Measurements from ENCODE around the gene ADARB1. TPM values are rescaled to one million over a fixed set of nuclear protein-coding genes. Genes with fewer than 3 reads are reported as not detected.
A peak's percentile ranks its signal among the peaks of the same experiment; 100 is the strongest.

ADARB1 gene
- total RNA-seq, 2 experiments from 2014 or later = 27.5 to 28.6 TPM

DNA sequence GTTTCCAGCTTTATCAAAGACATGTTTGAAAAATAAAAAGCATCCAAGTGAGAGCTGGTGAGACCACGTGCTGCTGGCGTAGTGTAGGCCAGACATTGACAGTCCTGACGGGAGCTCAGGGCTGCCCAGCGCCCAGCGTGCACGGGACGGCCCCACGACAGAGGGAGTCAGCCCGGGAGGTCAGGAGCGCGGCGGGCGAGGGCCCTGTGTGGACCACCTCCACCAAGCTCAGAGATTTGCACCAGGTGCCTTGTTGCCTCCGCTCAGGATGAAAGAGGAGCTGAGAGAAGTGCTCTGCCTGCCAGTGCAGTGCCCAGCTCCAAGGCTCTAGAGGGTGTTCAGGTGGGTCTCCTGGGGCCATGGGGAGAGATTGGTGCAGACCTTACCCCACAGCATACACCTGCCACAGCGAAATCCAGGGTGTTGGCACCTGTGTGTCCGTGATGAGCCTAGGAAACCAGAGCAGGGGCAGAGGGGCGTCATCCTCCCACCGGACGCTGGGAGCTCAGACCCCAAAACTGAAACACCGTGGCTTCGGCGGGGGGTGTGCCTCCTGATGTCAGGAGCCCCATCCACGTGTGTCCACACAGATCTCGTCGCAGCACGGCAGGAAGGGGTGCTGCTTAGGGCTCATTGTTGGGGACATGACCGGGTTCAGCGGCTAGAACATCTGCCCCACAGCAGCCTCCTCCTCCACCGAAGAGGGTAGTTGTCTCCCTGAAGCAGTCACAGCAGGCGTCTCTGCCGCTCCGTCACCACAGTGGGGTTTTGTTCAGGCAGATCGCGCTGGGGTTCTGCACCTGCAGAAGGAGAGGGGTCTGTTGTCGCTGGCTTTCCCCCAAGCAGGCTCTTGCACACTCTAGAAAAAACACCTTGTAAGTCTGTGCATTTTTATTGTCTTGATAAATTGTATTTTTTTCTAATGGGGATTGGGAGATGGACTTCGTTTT, 149.1 kb downstream of the ADARB1 start:
- Histone ChIP-seq H3K9me3 (ENCODE audit: control insufficient read depth in 1 of 2, insufficient read depth in 1 of 2, low read length in 2 of 2) (no peaks in the 10 kb centered on the region), H3K4me1 (ENCODE audit: insufficient read depth, low read length) (peaks cover 43% of the 10 kb centered on the region), H3K27me3 (ENCODE audit: control insufficient read depth in 1 of 2, insufficient read depth in 2 of 2, low read length in 2 of 2) (no peaks in the 10 kb centered on the region), H3K36me3 (ENCODE audit: insufficient read depth, low read length) (peaks cover 23% of the 10 kb centered on the region), H3K27ac (ENCODE audit: low read depth in 1 of 2, low read length in 2 of 2) (no peak overlapping the region), H3K4me3 (ENCODE audit: low read length) (no peak overlapping the region)
- no peak for ATAC-seq (ENCODE audit: poor library complexity)
- ChIA-PET CTCF (no interaction called here), POLR2A (interaction anchor here (1.4 kb wide), 1 partner anchor 64 kb away, joined by 4 read pairs; the partner anchor contains the start of gene POFUT2)
- intact Hi-C loops (cut with DNase I, micrococcal nuclease) = loop anchor here in 1 of 2 experiments (5.0 kb wide), 1 partner anchor 39 kb away; no protein-coding TSS in a partner anchor
- Mint-ChIP-seq H3K4me1 (ENCODE audit: low read depth) (peaks cover 46% of the 10 kb centered on the region), H3K9me3 (no peaks in the 10 kb centered on the region), H3K27ac (peak overlapping the region; percentile 77), H3K27me3 (no peaks in the 10 kb centered on the region), H3K4me3 (peak overlapping the region; percentile 16), H3K36me3 (ENCODE audit: low read depth) (peaks cover 42% of the 10 kb centered on the region)
- TF ChIP-seq, protein P1, sequence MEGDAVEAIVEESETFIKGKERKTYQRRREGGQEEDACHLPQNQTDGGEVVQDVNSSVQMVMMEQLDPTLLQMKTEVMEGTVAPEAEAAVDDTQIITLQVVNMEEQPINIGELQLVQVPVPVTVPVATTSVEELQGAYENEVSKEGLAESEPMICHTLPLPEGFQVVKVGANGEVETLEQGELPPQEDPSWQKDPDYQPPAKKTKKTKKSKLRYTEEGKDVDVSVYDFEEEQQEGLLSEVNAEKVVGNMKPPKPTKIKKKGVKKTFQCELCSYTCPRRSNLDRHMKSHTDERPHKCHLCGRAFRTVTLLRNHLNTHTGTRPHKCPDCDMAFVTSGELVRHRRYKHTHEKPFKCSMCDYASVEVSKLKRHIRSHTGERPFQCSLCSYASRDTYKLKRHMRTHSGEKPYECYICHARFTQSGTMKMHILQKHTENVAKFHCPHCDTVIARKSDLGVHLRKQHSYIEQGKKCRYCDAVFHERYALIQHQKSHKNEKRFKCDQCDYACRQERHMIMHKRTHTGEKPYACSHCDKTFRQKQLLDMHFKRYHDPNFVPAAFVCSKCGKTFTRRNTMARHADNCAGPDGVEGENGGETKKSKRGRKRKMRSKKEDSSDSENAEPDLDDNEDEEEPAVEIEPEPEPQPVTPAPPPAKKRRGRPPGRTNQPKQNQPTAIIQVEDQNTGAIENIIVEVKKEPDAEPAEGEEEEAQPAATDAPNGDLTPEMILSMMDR (IDR thresholded peaks at IDR 0.05) = no peak
- DNase-seq = peak in 3 of 14 experiments; percentile 35 to 66 (median 36)

DNA sequence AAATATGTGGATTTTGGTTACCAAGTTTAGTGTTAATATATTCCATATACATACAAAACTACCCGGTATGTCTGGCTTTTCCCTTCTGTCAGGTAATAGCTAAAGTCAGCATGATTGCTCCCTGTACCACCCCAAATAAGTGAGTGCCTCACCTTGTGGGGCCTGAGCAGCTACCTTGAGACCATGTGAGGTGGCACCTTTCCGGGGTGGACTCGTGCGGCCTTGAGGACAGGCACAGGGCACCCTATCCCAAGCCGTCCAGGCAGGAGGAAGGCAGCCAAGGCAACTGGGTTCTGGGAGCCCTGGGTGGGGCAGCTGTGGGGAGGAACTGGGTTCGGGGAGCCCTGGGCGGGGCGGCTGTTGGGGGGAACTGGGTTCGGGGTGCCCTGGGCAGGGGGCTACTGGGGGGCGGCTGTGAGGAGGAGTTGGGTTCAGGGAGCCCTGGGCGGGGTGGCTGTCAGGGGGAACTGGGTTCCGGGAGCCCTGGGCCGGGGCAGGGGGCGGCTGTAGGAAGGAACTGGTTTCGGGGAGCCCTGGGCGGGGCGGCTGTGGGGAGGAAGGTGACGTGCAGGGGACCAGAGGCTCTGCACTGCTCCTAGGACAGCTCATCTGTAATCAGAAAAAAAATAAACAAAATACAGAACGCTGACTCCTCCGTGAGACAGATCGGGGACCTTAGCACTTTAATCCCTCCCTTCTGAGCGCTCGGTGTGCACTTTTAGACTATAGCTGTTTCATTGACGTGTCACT, 150.0 kb downstream of the ADARB1 start:
- POLR2A ChIA-PET = interaction anchor here (1.4 kb wide), 1 partner anchor 63 kb away, joined by 4 read pairs; the partner anchor contains the start of gene POFUT2
- Histone ChIP-seq H3K27ac (ENCODE audit: low read depth in 1 of 2, low read length in 2 of 2) (peak overlapping the region in 1 of 2 donors; percentile 58), H3K27me3 (ENCODE audit: control insufficient read depth in 1 of 2, insufficient read depth in 2 of 2, low read length in 2 of 2) (no peaks in the 10 kb centered on the region), H3K9me3 (ENCODE audit: control insufficient read depth in 1 of 2, insufficient read depth in 1 of 2, low read length in 2 of 2) (peaks cover 0 to 3% of the 10 kb centered on the region in 2 experiments), H3K36me3 (ENCODE audit: insufficient read depth, low read length) (peaks cover 23% of the 10 kb centered on the region), H3K4me1 (ENCODE audit: insufficient read depth, low read length) (peaks cover 47% of the 10 kb centered on the region), H3K4me3 (ENCODE audit: low read length) (peak overlapping the region; percentile 24)
- peak; percentile 19 to 91 (median 62) for DNase-seq
- intact Hi-C loops (cut with DNase I, micrococcal nuclease) = loop anchor here in 1 of 2 experiments (5.0 kb wide), 1 partner anchor 38 kb away; no protein-coding TSS in a partner anchor
- CTCF ChIA-PET = interaction anchor here (0.8 to 0.9 kb wide), 2 partner anchors 11 to 72 kb away, joined by 3 read pairs; no protein-coding TSS in a partner anchor
- Mint-ChIP-seq H3K4me1 (ENCODE audit: low read depth) (peaks cover 46% of the 10 kb centered on the region), H3K27me3 (no peaks in the 10 kb centered on the region), H3K27ac (peak overlapping the region; percentile 77), H3K9me3 (no peaks in the 10 kb centered on the region), H3K4me3 (peak overlapping the region; percentile 16), H3K36me3 (ENCODE audit: low read depth) (peaks cover 33% of the 10 kb centered on the region)
- TF ChIP-seq, protein P1 (IDR thresholded peaks at IDR 0.05) = no peak
- peak; percentile 84 for ATAC-seq (ENCODE audit: poor library complexity)

Measured in CD4-positive, alpha-beta T cell (primary cell).